Ishikawa (cell line): ENCODE data around the gene C14orf119.

ENCODE experiments used
- NFIC ChIP-seq: IDR thresholded peaks from 2 replicates; pipeline ENCODE4 v1.6.1; 2012
- ZBTB7A ChIP-seq: IDR thresholded peaks from 2 replicates; pipeline ENCODE4 v1.6.1; 2012; ENCODE audit warnings: low read depth

DNA sequence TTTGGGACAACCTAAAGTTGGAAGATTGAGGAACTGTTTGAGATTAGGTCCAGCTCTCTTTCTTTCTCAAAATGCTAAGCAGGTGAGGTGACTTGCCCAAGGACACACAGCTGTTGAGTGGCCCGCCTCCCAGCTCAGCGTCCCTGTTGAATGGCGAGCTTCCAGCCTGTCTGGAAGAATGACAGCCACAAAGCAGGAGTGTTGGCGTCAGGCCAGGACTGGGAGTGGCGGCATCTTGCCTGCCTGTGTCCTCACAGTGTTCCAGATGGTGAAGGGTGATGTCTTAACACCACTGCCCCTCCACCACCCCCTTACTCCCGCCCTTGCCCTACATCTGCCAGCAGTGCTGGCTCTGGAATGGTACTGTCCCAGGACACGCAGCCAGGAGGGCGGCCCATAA lies 28.1 kb downstream of the C14orf119 start:
- peak; percentile 40; the same call in 1 of the 2 replicates for TF ChIP-seq NFIC
- no peak for TF ChIP-seq ZBTB7A
